K562 (cell line): ENCODE measurements around the gene CSNK1G1. TPM values are rescaled to one million over a fixed set of nuclear protein-coding genes. Genes with fewer than 3 reads are reported as not detected.

Experiments
- ATAC-seq: fragments of 200-7000 bp; cut with Tn5 transposase; 3 replicates; pipeline ENCODE4 v1.9.1; 2020; ENCODE audit warnings: moderate library complexity
- BruUV-seq: library from RNA; stranded (reverse); fragments of 400-500 nt; replicated peaks from 2 replicates; lab custom pipeline; 2021; lab: Mats Ljungman, UMichigan
- CTCF ChIA-PET: fragments of 300-600 bp; formaldehyde crosslinking; extraction: SDS; loops from one replicate; lab custom pipeline; 2021; ENCODE audit warnings: low intra/inter-chr PET ratio; lab: Yijun Ruan, JAX
- POLR2A ChIA-PET: fragments of 300-600, 350-650 bp; sonication (Branson Sonifier 250); formaldehyde crosslinking; extraction: SDS; loops from one replicate; lab custom pipeline; 2021; ENCODE audit warnings: antibody characterized with exemption, inconsistent platforms; lab: Yijun Ruan, JAX
- DNase-seq, 4 experiments: peaks; one replicate each; pipeline versions ENCODE4 v3.0.0 to v3.0.0-alpha.2; 2011 to 2018; ENCODE audit warnings: low spot score in 3 of 4, mixed read lengths in 3 of 4; ENCODE audit errors: extremely low read depth in 1 of 4
- FAIRE-seq: peaks from 2 replicates; lab custom pipeline; 2011; peaks lifted over from hg19 to GRCh38; lab: Jason Lieb, UNC
- H2AFZ ChIP-seq: 2 replicates; pipeline ENCODE4 v1.6.0; 2011; ENCODE audit warnings: low read depth, low read length, control low read depth, inconsistent platforms
- H3K27ac ChIP-seq: fragments of 200-600 bp; 3 replicates; pipeline ENCODE4 v1.8.0; 2011; ENCODE audit warnings: low read depth, mild to moderate bottlenecking, control low read depth, inconsistent platforms, low read length, moderate library complexity, mixed read lengths; ENCODE audit errors: extremely low read depth
- H3K27me3 ChIP-seq, 2 experiments: fragments of 300-600 bp in 1 of 2; 2 replicates in 1 of 2; 3 replicates in 1 of 2; pipeline versions ENCODE4 v1.6.0 to v1.8.0; 2011; ENCODE audit warnings: inconsistent platforms in 2 of 2, low read length in 2 of 2, mild to moderate bottlenecking in 1 of 2, mixed read lengths in 1 of 2, moderate library complexity in 1 of 2; ENCODE audit not compliant: control insufficient read depth in 2 of 2, insufficient read depth in 2 of 2
- H3K36me3 ChIP-seq: fragments of 300-600 bp; 3 replicates; pipeline ENCODE4 v1.8.0; 2011; ENCODE audit warnings: mild to moderate bottlenecking, low read length, inconsistent platforms; ENCODE audit not compliant: control insufficient read depth, insufficient read depth
- H3K4me1 ChIP-seq, 2 experiments: fragments of 200-600 bp in 1 of 2; replicated peaks in 1 of 2; 2 replicates in 1 of 2; 3 replicates in 1 of 2; pipeline versions ENCODE4 v1.5.1 to v1.8.0; 2011; ENCODE audit warnings: inconsistent platforms in 2 of 2, low read length in 2 of 2, mild to moderate bottlenecking in 1 of 2, mixed read lengths in 1 of 2, moderate library complexity in 1 of 2; ENCODE audit not compliant: control insufficient read depth in 2 of 2, insufficient read depth in 2 of 2
- H3K4me2 ChIP-seq: 2 replicates; pipeline ENCODE4 v1.6.1; 2011; ENCODE audit warnings: low read length, control low read depth, inconsistent platforms, mixed read lengths; ENCODE audit not compliant: insufficient read depth
- H3K4me3 ChIP-seq: fragments of 200-600 bp; sonication (generic), shearing (Covaris generic); 2 replicates; pipeline ENCODE4 v1.5.1; 2016; ENCODE audit warnings: control low read depth, inconsistent platforms
- H3K79me2 ChIP-seq: fragments of 200-600 bp; 3 replicates; pipeline ENCODE4 v1.8.0; 2011; ENCODE audit warnings: low read length, inconsistent platforms; ENCODE audit not compliant: control insufficient read depth, insufficient read depth
- H3K9ac ChIP-seq, 2 experiments: 2 replicates each; pipeline versions ENCODE4 v1.6.0 to v1.6.1; 2011; ENCODE audit warnings: low read depth in 2 of 2, low read length in 2 of 2, control low read depth in 1 of 2, inconsistent platforms in 1 of 2, mild to moderate bottlenecking in 1 of 2, mixed read lengths in 1 of 2; ENCODE audit not compliant: insufficient read depth in 1 of 2
- H3K9me1 ChIP-seq: one replicate; pipeline ENCODE4 v1.6.0; 2011; ENCODE audit warnings: inconsistent platforms, mild to moderate bottlenecking, low read length, moderate library complexity; ENCODE audit not compliant: control insufficient read depth, insufficient read depth
- H3K9me3 ChIP-seq: replicated peaks from 2 replicates; pipeline ENCODE4 v1.5.1; 2011; ENCODE audit warnings: low read depth, low read length, inconsistent platforms; ENCODE audit not compliant: control insufficient read depth, insufficient read depth
- H4K20me1 ChIP-seq: replicated peaks from 2 replicates; pipeline ENCODE4 v1.6.1; 2011; ENCODE audit warnings: low read length, inconsistent platforms, mixed read lengths; ENCODE audit not compliant: control insufficient read depth, insufficient read depth
- PHF20 ChIP-seq: fragments of 450-650 bp; IDR thresholded peaks from 2 replicates; pipeline ENCODE4 v1.6.1; 2018; ENCODE audit not compliant: partially characterized antibody
- SAFB ChIP-seq: fragments of 200-400 bp; formaldehyde crosslinking; IDR thresholded peaks from 2 replicates; pipeline ENCODE4 v1.6.1; 2017; ENCODE audit warnings: low read depth, low read length, borderline replicate concordance
- SNRNP70 ChIP-seq: fragments of 200-400 bp; formaldehyde crosslinking; optimal IDR thresholded peaks from 2 replicates; pipeline ENCODE3; 2017; ENCODE audit warnings: low read depth, low read length
- SUPT5H ChIP-seq: fragments of 450-650 bp; IDR thresholded peaks from 2 replicates; pipeline ENCODE4 v1.6.1; 2016
- ZNF282 ChIP-seq: sonication (generic); formaldehyde crosslinking; IDR thresholded peaks from 2 replicates; pipeline ENCODE4 v1.8.1; 2023; ENCODE audit warnings: missing genetic modification reagents
- in situ Hi-C: fragments of 300-500 bp; cut with MboI; formaldehyde crosslinking; loops from 4 replicates; pipeline ENCODE4 v1.15.0; 2018; ENCODE audit warnings: inconsistent platforms, mixed read lengths
- intact Hi-C: fragments of 100-400 bp; cut with micrococcal nuclease; formaldehyde crosslinking; loops from 2 replicates; pipeline ENCODE4 v1.14.2; 2022
- polyA plus RNA-seq, 8 experiments: library from polyadenylated mRNA; depleted of rRNA in 4 of 8; stranded (reverse) in 5 of 8; unstranded in 3 of 8; fragments of >200 nt; fragmentation: Nextera tagmentation in 2 of 8; fragmentation: Illumina TruSeq in 1 of 8; extraction: Ambion mirVana in 2 of 8; extraction: Trizol in 1 of 8; gene quantifications; 2 replicates each; pipeline versions ENCODE4 v1.2.1 to v1.2.3, GENCODE V29; 2011 to 2014; ENCODE audit warnings: inconsistent platforms in 1 of 8, missing spikeins in 1 of 8
- total RNA-seq, 7 experiments: library from RNA; depleted of rRNA in 6 of 7; stranded (reverse); fragments of >200 nt in 6 of 7; fragmentation: Illumina TruSeq in 2 of 7; extraction: Trizol in 2 of 7; gene quantifications; 2 replicates each; pipeline versions ENCODE4 v1.2.1 to v1.2.3, GENCODE V29; 2011 to 2021; ENCODE audit warnings: low replicate concordance in 1 of 7
- TF ChIP-seq, protein P1 (sequence below): fragments of 250-450 bp; sonication (Bioruptor Pico); IDR thresholded peaks from 2 replicates; pipeline ENCODE4 v1.4.0; 2020

The CSNK1G1 gene
- total and polyA plus RNA-seq, 9 of the 15 experiments (the other 6 are each of a cell fraction or from before 2014, with no cell fraction given): 4.5 to 18.5 (median 9.5) TPM

DNA sequence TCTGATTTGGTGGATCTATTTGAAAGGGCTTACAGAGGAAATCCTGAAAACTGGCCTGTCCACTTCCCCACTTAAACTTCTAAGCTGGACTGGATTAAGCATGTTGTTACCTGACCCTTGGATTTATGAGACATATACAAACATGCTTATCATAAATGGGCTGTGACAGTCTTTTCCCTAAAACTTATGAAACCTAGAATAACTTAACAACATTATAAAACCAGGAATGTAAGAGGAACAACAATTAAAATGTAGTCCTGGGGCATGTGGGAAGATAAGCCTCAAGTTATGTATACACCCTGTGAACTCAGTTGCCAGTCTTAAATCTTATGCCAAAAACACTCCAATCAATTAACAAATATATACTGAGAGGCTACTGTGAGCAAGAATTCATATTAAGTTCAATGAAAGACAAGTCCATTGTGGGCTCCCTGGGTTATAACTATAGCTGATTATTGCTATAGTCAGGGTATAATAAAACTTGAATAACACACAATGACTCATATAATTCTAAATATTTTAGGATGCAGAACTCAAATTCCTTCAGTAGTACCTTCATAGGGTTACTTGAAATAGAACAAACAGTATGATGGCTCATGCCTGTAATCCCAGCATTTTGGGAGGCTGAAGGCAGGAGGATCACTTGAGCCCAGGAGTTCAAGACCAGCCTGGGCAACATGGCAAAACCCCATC is 105.9 kb downstream of the CSNK1G1 start:
- DNase-seq (no peak), FAIRE-seq (no peak), ATAC-seq (no peak)
- H3K9me1 ChIP-seq: no peaks in the 10 kb centered on the region
- H4K20me1 ChIP-seq: no peaks in the 10 kb centered on the region
- H3K9ac ChIP-seq: no peak overlapping the region
- H3K36me3 ChIP-seq: 0 out of 3 replicates have a peak, but pooled peaks cover 3% of the 10 kb centered on the region
- no peaks in the 10 kb centered on the region for H3K27me3 ChIP-seq
- intact Hi-C loops (no loop called here), in situ Hi-C loops (no loop called here)
- H3K4me3 ChIP-seq: no peak overlapping the region
- no peak overlapping the region for H3K27ac ChIP-seq
- TF ChIP-seq SUPT5H: no peak
- TF ChIP-seq SAFB: no peak
- TF ChIP-seq ZNF282: no peak
- no peak for TF ChIP-seq PHF20
- TF ChIP-seq, protein P1, sequence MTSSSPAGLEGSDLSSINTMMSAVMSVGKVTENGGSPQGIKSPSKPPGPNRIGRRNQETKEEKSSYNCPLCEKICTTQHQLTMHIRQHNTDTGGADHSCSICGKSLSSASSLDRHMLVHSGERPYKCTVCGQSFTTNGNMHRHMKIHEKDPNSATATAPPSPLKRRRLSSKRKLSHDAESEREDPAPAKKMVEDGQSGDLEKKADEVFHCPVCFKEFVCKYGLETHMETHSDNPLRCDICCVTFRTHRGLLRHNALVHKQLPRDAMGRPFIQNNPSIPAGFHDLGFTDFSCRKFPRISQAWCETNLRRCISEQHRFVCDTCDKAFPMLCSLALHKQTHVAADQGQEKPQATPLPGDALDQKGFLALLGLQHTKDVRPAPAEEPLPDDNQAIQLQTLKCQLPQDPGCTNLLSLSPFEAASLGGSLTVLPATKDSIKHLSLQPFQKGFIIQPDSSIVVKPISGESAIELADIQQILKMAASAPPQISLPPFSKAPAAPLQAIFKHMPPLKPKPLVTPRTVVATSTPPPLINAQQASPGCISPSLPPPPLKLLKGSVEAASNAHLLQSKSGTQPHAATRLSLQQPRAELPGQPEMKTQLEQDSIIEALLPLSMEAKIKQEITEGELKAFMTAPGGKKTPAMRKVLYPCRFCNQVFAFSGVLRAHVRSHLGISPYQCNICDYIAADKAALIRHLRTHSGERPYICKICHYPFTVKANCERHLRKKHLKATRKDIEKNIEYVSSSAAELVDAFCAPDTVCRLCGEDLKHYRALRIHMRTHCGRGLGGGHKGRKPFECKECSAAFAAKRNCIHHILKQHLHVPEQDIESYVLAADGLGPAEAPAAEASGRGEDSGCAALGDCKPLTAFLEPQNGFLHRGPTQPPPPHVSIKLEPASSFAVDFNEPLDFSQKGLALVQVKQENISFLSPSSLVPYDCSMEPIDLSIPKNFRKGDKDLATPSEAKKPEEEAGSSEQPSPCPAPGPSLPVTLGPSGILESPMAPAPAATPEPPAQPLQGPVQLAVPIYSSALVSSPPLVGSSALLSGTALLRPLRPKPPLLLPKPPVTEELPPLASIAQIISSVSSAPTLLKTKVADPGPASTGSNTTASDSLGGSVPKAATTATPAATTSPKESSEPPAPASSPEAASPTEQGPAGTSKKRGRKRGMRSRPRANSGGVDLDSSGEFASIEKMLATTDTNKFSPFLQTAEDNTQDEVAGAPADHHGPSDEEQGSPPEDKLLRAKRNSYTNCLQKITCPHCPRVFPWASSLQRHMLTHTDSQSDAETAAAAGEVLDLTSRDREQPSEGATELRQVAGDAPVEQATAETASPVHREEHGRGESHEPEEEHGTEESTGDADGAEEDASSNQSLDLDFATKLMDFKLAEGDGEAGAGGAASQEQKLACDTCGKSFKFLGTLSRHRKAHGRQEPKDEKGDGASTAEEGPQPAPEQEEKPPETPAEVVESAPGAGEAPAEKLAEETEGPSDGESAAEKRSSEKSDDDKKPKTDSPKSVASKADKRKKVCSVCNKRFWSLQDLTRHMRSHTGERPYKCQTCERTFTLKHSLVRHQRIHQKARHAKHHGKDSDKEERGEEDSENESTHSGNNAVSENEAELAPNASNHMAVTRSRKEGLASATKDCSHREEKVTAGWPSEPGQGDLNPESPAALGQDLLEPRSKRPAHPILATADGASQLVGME (CRISPR knock-in tag): no peak
- TF ChIP-seq SNRNP70: no peak
- H3K4me1 ChIP-seq: peaks cover 0 to 18% of the 10 kb centered on the region in 2 experiments; a peak in 4 of 5 replicates
- no peak overlapping the region for H2AFZ ChIP-seq
- ChIA-PET POLR2A (interaction anchor here (0.5 to 4.8 kb wide), 5 partner anchors 9 to 368 kb away, joined by 3 to 30 read pairs (median 4); no protein-coding TSS in a partner anchor), CTCF (no interaction called here)
- peaks cover 4% of the 10 kb centered on the region; the same call in 1 of the 3 replicates for H3K79me2 ChIP-seq
- BruUV-seq: no TSS peak
- H3K4me2 ChIP-seq: no peak overlapping the region
- no peaks in the 10 kb centered on the region for H3K9me3 ChIP-seq
